Measurements from ENCODE around the gene CIB2.

CIB2 gene

DNA sequence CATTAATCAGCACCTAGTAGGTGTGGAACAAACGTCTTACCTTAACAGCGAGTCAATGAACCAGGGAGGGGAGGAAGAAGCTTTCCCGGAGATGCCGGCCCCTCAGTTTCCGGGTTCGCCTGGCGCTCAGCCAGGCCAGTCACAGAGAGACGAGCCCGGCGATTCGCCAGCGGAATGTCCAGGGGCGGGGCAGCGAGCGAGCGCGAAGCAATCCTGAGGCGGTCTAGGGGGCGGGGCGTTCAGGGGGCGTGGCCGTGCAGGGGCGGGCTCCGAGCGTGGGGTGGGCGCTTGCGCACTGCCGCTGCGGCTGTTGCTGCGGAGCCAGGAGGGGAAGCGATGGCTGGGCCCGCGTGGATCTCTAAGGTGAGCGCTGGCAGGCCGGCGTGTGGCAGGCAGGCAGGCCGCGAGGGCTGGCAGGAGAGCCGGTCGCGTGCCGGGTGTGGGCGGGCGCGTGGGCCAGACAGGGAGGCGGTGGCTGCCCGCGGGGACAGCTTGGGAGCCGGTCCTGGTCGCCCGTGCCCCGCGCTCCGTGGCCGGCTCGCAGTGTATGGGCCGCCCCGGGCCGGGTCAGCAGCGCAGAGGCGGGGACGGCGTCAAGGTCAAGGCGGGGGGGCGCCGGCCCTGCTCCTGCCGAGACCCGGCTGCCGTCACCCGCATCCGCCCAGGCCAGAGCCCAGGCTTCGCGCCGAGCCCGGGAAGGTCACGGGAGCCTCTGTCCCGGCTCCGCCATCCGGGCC is 18.0 kb upstream of the CIB2 start, which contains the start of gene IDH3A:
Gene IDH3A, plus strand, starts transcription at position 295 of the 737 bp plus-strand sequence. Its CDS starts 42 bp downstream, at position 337.
- peak; percentile 98 to 99 for DNase-seq

GRCh38 chr15:78148392-78149067 is 17.3 kb upstream of the CIB2 start:
- DNase-seq, result no peak

- DNase-seq, result no peak
Measured at GRCh38 chr15:78147566-78147965, 16.3 kb upstream of the CIB2 start.

- no peak for DNase-seq
Measured at GRCh38 chr15:78146425-78147154, 15.3 kb upstream of the CIB2 start.

DNA sequence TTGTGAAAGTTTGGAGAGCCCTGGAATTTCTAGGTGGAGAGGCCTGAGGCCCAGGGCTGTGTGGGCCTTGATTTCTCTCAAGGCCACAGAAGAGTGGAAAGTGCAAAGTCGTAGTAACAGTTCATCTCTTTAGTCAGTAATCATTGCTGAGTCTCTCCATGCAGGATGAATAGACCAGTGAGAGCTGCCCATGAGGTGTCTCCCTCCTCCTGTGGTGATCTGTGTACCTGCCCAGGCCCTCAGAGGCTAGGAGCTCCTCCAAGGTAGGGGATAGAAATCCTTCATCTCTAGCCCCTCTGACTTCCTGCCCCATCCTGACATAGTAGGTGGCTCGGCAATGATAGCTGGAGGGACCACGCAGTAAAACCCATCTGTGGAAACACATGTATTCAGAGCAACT is 11.1 kb upstream of the CIB2 start:
- no peak for DNase-seq

DNA sequence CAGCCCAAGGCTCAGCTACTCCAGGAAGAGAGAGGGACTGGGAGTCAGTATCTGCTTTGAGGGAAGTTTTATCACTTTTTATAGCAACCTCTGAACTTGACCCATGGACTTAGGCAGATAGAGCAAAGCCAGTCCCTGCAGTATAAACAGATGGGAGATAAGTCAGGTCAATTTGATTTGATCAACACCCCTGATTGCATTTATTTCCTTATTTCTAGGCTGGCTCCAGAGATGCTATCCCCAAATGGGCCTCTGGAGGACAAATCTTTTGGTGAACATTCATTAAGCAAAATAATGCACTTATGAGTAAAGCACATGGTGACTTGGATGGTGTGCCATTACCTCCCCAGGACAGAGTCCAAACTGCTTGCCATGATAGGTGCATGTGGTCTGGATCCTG is 9.0 kb upstream of the CIB2 start:
- DNase-seq, result no peak

GRCh38 chr15:78139578-78139977 is 8.3 kb upstream of the CIB2 start:
- no peak for DNase-seq

- no peak for DNase-seq
Measured at GRCh38 chr15:78133801-78134200, 2.6 kb upstream of the CIB2 start.

DNA sequence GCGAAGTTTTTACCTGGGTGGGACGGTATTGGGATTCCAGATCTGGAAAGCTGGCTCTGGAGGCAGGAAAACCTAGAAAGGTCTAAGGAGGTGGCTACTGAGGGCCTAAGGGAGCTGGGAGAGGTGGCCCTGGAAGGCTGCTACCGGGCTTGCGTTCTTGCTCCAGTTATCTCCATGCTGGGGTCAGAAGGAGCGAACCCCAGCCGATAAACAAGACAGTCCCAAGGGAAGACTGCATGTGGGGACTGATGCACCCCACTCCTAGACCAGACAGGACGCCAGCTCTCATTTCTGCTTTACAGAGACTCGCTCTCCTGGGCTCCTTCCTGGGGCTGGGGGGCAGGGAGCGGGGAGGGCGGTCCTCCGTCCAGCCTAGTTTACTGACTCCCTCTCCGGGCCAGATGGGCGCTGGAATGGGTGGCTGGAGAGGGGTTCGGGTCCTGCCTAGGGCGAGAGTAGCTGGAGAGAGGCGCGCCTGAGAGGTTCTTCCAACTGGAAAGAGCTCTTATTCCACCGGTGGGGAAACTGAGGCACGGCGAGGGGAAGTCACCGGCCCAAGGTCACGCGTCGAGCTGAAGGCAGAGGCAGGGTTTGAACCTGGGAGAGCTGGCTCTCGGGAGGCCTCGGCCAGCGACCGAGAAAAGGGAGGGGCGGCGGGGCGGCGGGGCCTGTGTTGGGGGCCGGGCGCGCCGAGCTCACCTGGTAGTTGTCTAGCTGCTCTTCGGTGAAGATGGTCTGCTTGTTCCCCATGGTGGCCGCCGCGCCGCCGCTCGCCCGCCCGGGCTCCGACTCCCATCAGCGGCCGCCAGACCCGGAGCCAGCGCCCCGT is 565 bp downstream of the CIB2 start:
- DNase-seq, result peak in 1 of 2 donors; percentile 47

DNA sequence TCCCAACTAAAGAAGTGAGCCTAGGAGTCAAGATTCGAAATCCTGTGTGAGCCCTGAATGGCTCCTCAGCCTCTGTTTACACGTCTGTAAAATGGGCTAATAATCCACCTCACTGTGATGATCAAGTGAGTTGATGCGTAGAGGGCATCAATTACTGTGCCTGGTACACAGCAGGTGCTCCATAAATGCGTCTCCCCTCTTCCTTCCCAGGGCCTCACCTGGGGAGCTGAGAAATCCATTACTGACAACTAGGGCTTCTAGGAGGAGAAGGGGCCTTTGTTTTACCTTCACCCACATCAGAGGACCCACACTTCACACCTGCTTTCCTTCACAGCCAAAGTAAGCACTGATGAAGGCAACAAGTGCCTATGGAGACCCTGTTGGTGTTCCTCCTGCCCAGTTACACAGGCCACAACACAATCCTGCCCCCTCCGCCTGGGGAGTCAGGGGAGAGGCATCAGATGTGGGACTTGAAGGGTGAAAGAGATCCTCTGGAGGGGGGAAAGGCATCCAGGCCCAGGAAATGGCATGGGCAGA is 1.4 kb downstream of the CIB2 start:
- DNase-seq, result no peak

- DNase-seq, result no peak
Measured at GRCh38 chr15:78129077-78129750, 2.0 kb downstream of the CIB2 start.

GRCh38 chr15:78127882-78128281 is 3.4 kb downstream of the CIB2 start:
- DNase-seq, result no peak

DNA sequence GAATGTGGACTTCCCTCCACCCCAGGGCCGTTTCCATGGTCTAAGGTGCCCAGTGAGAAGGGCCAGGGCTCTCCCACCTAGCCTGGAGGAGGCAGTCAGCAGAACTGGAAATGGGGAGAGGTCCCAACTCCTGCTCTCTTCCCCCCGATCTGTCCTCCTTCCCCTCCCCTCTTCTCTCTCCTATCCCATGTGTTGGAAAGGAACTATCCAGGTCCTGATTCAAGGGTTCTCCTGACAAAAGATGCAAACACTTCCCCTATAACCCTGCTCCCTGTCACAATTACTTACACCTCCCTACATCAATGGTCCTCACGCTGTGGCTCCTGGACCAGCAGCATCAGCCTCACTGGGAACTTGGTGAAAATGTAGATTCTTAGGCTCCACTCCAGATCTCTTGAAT is 6.0 kb downstream of the CIB2 start:
- DNase-seq, result no peak

DNA sequence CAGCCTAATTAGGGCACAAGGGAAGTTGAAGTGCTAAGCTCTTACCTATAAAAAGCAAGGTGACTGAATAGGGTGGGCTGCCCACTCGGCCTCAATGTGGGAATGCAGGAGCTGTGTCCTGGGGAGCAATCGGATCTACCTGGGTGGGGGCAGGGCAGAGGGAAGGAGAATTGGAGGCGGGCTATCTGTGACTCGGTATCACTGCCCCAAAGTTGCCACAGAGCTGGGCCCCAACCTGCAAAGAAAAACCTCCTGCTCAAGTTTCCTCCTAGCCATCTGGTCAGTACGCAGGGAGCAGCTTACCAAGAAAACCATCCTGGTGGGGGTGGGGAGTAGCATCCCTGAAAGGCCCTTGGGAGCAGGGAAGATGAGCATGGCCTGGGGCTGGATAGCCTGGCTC is 10.7 kb downstream of the CIB2 start:
- no peak for DNase-seq

DNA sequence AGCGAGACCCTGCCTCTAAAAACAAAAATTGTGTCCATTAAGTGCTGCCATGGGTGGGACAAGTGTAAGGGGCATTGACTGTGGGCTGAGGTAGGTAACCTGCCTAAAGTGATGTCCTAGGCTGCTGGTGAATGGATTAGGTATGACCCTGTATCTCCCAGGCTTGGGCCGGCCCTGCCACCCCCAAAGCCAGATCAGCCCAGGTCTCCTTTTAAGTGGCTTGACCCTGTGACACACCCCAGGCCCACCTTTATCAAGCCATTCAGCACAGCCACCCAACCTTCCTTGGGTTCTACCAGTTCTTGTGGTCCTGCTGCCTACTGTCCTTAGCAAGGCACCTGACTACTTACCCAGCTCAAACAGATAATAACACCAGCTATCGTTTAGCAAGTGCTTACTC is 18.7 kb downstream of the CIB2 start:
- DNase-seq, result no peak

GRCh38 chr15:78111788-78112187 is 19.5 kb downstream of the CIB2 start:
- DNase-seq, result no peak

DNA sequence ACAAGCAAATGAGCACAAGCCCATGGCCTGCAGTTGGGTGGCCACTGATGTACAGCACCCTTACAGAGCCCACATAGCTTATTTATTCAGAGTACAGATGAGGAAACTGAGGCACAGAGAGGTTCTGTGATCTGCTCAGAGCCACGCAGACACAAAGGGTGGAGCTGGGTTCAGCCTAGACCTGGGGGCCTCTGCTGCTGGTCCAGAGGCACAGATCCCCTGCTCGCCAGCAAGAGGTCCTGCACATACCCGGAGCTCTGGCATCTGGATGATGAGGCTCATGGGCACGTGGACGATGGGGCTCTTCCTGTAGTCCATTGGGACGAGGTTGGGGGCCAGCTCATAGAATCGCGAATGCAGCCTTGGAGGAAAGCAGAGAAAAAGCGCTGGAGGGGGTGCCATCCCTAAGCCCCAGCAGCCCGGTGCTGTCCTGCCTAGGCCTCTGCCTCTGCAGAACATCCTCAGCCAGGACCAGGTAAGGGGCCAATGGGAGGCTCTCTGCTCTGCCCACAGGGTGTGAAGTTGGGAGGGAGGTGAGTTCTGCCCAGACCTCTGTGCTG is 20.2 kb downstream of the CIB2 start:
- no peak for DNase-seq

GRCh38 chr15:78110096-78110495 is 21.1 kb downstream of the CIB2 start:
- no peak for DNase-seq

- DNase-seq, result no peak
Measured at GRCh38 chr15:78109156-78109555, 22.1 kb downstream of the CIB2 start.

GRCh38 chr15:78108300-78109084 is 22.8 kb downstream of the CIB2 start:
- DNase-seq, result peak; percentile 87

GRCh38 chr15:78107471-78107870 is 23.8 kb downstream of the CIB2 start:
- DNase-seq, result no peak

All from CD4-positive, alpha-beta T cell treated with Interleukin-1 beta for 1 hour (primary cell).